Activated B cell treated with CpG ODN at 0.5 μM for 24 hours (primary cell): Measurements from ENCODE around the gene SIRT3. TPM values are rescaled to one million over a fixed set of nuclear protein-coding genes. Genes with fewer than 3 reads are reported as not detected.

Source experiments
- ATAC-seq: fragments of 200-7000 bp; cut with Tn5 transposase; one replicate; pipeline ENCODE4 v1.10.0; 2021; ENCODE audit warnings: low read depth, mild to moderate bottlenecking, moderate library complexity
- CTCF ChIA-PET: fragments of 350-600 bp; sonication (Branson Sonifier 250); formaldehyde crosslinking; loops from one replicate; lab custom pipeline; 2021; ENCODE audit warnings: antibody characterized with exemption; lab: Charles Lee
- POLR2A ChIA-PET: fragments of 350-600 bp; sonication (Branson Sonifier 250); formaldehyde crosslinking; loops from one replicate; lab custom pipeline; 2021; ENCODE audit warnings: antibody characterized with exemption; lab: Charles Lee
- DNase-seq: peaks from one replicate; pipeline ENCODE4 v3.0.0; 2022
- H3K27ac Mint-ChIP-seq: one replicate; pipeline ENCODE4 v1.8.0; 2020; ENCODE audit warnings: mixed read lengths
- H3K27me3 Mint-ChIP-seq: one replicate; pipeline ENCODE4 v1.8.0; 2021; ENCODE audit warnings: mixed read lengths
- H3K36me3 Mint-ChIP-seq: one replicate; pipeline ENCODE4 v1.8.0; 2021; ENCODE audit warnings: low read depth, mixed read lengths
- H3K4me1 Mint-ChIP-seq: one replicate; pipeline ENCODE4 v1.8.0; 2021; ENCODE audit warnings: mixed read lengths
- H3K4me3 Mint-ChIP-seq: one replicate; pipeline ENCODE4 v1.8.0; 2020; ENCODE audit warnings: mild to moderate bottlenecking, mixed read lengths
- H3K9me3 Mint-ChIP-seq: one replicate; pipeline ENCODE4 v1.8.0; 2020; ENCODE audit warnings: mixed read lengths
- intact Hi-C: fragments of 100-400 bp; cut with micrococcal nuclease; formaldehyde crosslinking; loops from one replicate; pipeline ENCODE4 v1.15.1; 2024
- total RNA-seq: library from RNA; stranded (reverse); gene quantifications from 2 replicates; pipeline ENCODE4 v1.2.3, GENCODE V29; 2022
- TF ChIP-seq, protein P1 (sequence below): fragments of 200-600 bp; IDR thresholded peaks from one replicate; pipeline ENCODE4 v1.8.0; 2022; ENCODE audit warnings: antibody characterized with exemption, mild to moderate bottlenecking

The SIRT3 gene
- total RNA-seq, 1 donor from 2014 or later = 21.8 TPM

DNA sequence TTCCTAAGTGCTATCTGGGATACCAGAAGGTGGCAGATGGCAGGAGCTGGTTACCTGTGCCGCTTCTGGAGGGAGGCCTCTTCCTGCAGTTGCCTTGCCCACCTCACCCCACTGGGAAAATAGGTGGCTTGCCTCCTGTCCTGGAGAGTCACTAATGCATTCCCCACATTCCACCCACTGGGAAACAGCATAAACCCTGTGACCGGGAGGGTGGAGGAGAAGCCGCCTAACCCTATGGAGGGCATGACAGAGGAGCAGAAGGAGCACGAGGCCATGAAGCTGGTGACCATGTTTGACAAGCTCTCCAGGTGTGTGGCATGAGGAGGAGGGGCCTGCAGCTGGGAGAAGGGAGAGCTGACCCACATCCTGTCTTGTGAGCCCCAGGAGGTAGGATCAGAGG, 23.0 kb downstream of the SIRT3 start:
- DNase-seq (no peak), ATAC-seq (no peak)
- H3K4me3 Mint-ChIP-seq = no peak overlapping the region
- intact Hi-C loops = no loop called here
- no peaks in the 10 kb centered on the region for H3K9me3 Mint-ChIP-seq
- no peaks in the 10 kb centered on the region for H3K27me3 Mint-ChIP-seq
- ChIA-PET CTCF (interaction anchor here (1.4 kb wide), 1 partner anchor 19 kb away, joined by 5 read pairs; no protein-coding TSS in a partner anchor), POLR2A (no interaction called here)
- peaks cover 73% of the 10 kb centered on the region for H3K36me3 Mint-ChIP-seq
- no peak overlapping the region for H3K27ac Mint-ChIP-seq
- peaks cover 15% of the 10 kb centered on the region for H3K4me1 Mint-ChIP-seq
- TF ChIP-seq, protein P1, sequence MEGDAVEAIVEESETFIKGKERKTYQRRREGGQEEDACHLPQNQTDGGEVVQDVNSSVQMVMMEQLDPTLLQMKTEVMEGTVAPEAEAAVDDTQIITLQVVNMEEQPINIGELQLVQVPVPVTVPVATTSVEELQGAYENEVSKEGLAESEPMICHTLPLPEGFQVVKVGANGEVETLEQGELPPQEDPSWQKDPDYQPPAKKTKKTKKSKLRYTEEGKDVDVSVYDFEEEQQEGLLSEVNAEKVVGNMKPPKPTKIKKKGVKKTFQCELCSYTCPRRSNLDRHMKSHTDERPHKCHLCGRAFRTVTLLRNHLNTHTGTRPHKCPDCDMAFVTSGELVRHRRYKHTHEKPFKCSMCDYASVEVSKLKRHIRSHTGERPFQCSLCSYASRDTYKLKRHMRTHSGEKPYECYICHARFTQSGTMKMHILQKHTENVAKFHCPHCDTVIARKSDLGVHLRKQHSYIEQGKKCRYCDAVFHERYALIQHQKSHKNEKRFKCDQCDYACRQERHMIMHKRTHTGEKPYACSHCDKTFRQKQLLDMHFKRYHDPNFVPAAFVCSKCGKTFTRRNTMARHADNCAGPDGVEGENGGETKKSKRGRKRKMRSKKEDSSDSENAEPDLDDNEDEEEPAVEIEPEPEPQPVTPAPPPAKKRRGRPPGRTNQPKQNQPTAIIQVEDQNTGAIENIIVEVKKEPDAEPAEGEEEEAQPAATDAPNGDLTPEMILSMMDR = no peak

DNA sequence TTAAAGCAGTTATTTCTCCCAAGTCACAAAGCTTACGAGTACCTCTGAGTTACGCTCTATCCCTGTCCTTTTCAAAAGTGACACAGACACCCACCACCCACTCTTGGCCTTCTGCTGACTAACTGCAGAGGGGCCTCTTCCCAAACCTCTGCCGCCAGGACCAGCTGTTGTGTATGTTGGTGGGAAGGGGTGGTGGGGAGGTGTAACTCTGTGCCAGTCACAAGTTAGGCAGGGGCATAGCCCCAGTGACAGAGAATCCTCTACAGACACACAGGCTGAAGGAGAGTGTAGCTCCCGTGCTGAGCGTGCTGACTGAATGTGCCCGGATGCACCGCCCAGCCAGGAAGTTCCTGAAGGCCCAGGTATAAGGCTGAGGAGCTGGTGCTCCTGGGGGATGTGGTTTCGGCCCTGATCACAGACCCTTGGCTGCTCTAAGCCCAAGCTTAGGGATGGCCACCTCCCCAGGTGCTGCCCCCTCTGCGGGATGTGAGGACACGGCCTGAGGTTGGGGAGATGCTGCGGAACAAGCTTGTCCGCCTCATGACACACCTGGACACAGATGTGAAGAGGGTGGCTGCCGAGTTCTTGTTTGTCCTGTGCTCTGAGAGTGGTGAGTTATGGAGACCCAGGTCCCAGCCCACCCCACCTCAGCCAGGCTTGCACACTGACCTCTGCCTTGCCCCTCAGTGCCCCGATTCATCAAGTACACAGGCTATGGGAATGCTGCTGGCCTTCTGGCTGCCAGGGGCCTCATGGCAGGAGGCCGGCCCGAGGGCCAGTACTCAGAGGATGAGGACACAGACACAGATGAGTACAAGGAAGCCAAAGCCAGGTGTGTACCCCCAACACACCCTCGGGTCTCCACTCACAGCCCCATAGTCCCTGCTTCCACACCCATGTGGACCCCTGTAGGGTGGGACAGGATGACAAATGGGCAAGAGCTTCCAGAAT, 23.7 kb downstream of the SIRT3 start:
- no peak overlapping the region for H3K27ac Mint-ChIP-seq
- no peak for ATAC-seq
- ChIA-PET POLR2A (no interaction called here), CTCF (interaction anchor here (1.4 kb wide), 2 partner anchors 19 to 38 kb away, joined by 5 read pairs; no protein-coding TSS in a partner anchor)
- H3K27me3 Mint-ChIP-seq = no peaks in the 10 kb centered on the region
- no peak overlapping the region for H3K4me3 Mint-ChIP-seq
- H3K4me1 Mint-ChIP-seq = peaks cover 15% of the 10 kb centered on the region
- TF ChIP-seq, protein P1 = no peak
- no peak for DNase-seq
- no peaks in the 10 kb centered on the region for H3K9me3 Mint-ChIP-seq
- peaks cover 77% of the 10 kb centered on the region for H3K36me3 Mint-ChIP-seq
- intact Hi-C loops = no loop called here

- TF ChIP-seq, protein P1 = no peak
- CTCF ChIA-PET = interaction anchor here (1.4 kb wide), 2 partner anchors 20 to 39 kb away, joined by 5 read pairs; no protein-coding TSS in a partner anchor
- H3K36me3 Mint-ChIP-seq = peaks cover 78% of the 10 kb centered on the region
Observed at GRCh38 chr11:211741-212140, 24.4 kb downstream of the SIRT3 start.

DNA sequence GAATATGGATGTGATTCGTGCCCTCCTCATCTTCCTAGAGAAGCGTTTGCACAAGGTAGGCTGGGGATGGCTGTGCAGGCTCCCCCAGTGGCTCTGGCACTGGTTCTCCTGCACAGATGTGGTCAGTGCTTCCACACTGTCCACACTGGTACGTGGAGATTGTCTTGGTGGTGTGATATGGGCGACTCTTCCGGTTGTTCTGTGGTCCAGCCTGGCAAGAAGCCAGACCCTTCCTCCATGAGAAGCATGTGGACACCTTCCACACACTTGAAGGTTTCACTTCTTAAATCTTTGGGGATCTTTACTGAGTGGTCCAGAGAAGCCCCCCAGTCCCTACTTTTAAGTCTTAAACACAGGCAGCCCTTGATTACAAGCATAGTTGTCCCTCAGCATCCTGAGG, 24.8 kb downstream of the SIRT3 start:
- POLR2A ChIA-PET = no interaction called here
- CTCF ChIA-PET = interaction anchor here (1.4 kb wide), 1 partner anchor 39 kb away, joined by 5 read pairs; no protein-coding TSS in a partner anchor
- no peak for DNase-seq

More at GRCh38 chr11:211741-212140, 24.4 kb downstream of the SIRT3 start:
- intact Hi-C loops = no loop called here
- H3K4me3 Mint-ChIP-seq = no peak overlapping the region
- peak overlapping the region; percentile 18 for H3K27ac Mint-ChIP-seq
- no peaks in the 10 kb centered on the region for H3K9me3 Mint-ChIP-seq
- peaks cover 19% of the 10 kb centered on the region for H3K4me1 Mint-ChIP-seq
- POLR2A ChIA-PET = no interaction called here
- no peak for ATAC-seq
- H3K27me3 Mint-ChIP-seq = no peaks in the 10 kb centered on the region
- no peak for DNase-seq

More for the DNA sequence above, 24.8 kb downstream of the SIRT3 start:
- Mint-ChIP-seq H3K36me3 (peaks cover 81% of the 10 kb centered on the region), H3K9me3 (no peaks in the 10 kb centered on the region), H3K4me1 (peaks cover 23% of the 10 kb centered on the region), H3K27me3 (no peaks in the 10 kb centered on the region), H3K27ac (peak overlapping the region; percentile 18), H3K4me3 (no peak overlapping the region)
- intact Hi-C loops = no loop called here
- no peak for ATAC-seq
- TF ChIP-seq, protein P1 = no peak
